Endothelial cell of umbilical vein (primary cell): ENCODE results near the gene DYNLT5. TPM values are rescaled to one million over a fixed set of nuclear protein-coding genes. Genes with fewer than 3 reads are reported as not detected.

Experiments used
- BruUV-seq: library from RNA; stranded (reverse); fragments of 400-500 nt; replicated peaks from 2 replicates; lab custom pipeline; 2021; lab: Mats Ljungman, UMichigan
- CTCF ChIA-PET: fragments of 300-600, 350-600 bp; sonication (Branson Sonifier 250); formaldehyde crosslinking; loops from one replicate; lab custom pipeline; 2021; ENCODE audit warnings: antibody characterized with exemption, inconsistent platforms; lab: Charles Lee
- POLR2A ChIA-PET: fragments of 300-600, 350-600 bp; sonication (Branson Sonifier 250); formaldehyde crosslinking; loops from one replicate; lab custom pipeline; 2021; ENCODE audit warnings: antibody characterized with exemption, inconsistent platforms; lab: Charles Lee
- DNase-seq: peaks from one replicate; pipeline ENCODE4 v3.0.0-alpha.2; 2011; ENCODE audit warnings: low read depth, low spot score
- FAIRE-seq: peaks from 2 replicates; lab custom pipeline; 2011; peaks lifted over from hg19 to GRCh38; lab: Jason Lieb, UNC
- H2AFZ ChIP-seq: 2 replicates; pipeline ENCODE4 v1.6.0; 2012; ENCODE audit warnings: low read depth, low read length, control low read depth, inconsistent platforms
- H3K27ac ChIP-seq: 2 replicates; pipeline ENCODE4 v1.5.1; 2011; ENCODE audit warnings: low read depth, mild to moderate bottlenecking, control low read depth, low read length, moderate library complexity; ENCODE audit not compliant: insufficient read depth
- H3K27me3 ChIP-seq, 2 experiments: 2 replicates each; pipeline versions ENCODE4 v1.6.0 to v1.6.1; 2011; ENCODE audit warnings: low read length in 2 of 2, mixed read lengths in 1 of 2; ENCODE audit not compliant: control insufficient read depth in 2 of 2, insufficient read depth in 2 of 2
- H3K36me3 ChIP-seq, 2 experiments: 2 replicates in 1 of 2; 3 replicates in 1 of 2; pipeline ENCODE4 v1.5.1; 2011; ENCODE audit warnings: low read length in 2 of 2, mild to moderate bottlenecking in 1 of 2, moderate library complexity in 1 of 2; ENCODE audit not compliant: control insufficient read depth in 2 of 2, insufficient read depth in 2 of 2; ENCODE audit errors: extremely low read depth in 1 of 2
- H3K4me1 ChIP-seq: 3 replicates; pipeline ENCODE4 v1.5.1; 2011; ENCODE audit warnings: mild to moderate bottlenecking, low read length; ENCODE audit not compliant: control insufficient read depth, insufficient read depth; ENCODE audit errors: extremely low read depth
- H3K4me2 ChIP-seq: 2 replicates; pipeline ENCODE4 v1.6.1; 2011; ENCODE audit warnings: low read length, control low read depth, mixed read lengths; ENCODE audit not compliant: insufficient read depth
- H3K4me3 ChIP-seq, 3 experiments: fragments of 200-600 bp in 1 of 3; sonication (generic), shearing (Covaris generic) in 1 of 3; replicated peaks in 1 of 3; 2 replicates each; pipeline ENCODE4 v1.5.1; 2011 to 2016; ENCODE audit warnings: control low read depth in 3 of 3, low read length in 3 of 3, mild to moderate bottlenecking in 2 of 3, inconsistent platforms in 1 of 3, low read depth in 1 of 3, moderate library complexity in 1 of 3; ENCODE audit not compliant: insufficient read depth in 1 of 3
- H3K79me2 ChIP-seq: 2 replicates; pipeline ENCODE4 v1.6.0; 2012; ENCODE audit warnings: low read length, inconsistent platforms; ENCODE audit not compliant: control insufficient read depth, insufficient read depth
- H3K9ac ChIP-seq: replicated peaks from 2 replicates; pipeline ENCODE3; 2011; ENCODE audit warnings: low read length, control low read depth; ENCODE audit not compliant: insufficient read depth; ENCODE audit errors: extremely low read depth
- H3K9me1 ChIP-seq: replicated peaks from 3 replicates; pipeline ENCODE4 v1.6.0; 2011; ENCODE audit warnings: mild to moderate bottlenecking, low read length; ENCODE audit not compliant: control insufficient read depth, insufficient read depth; ENCODE audit errors: extremely low read depth
- H3K9me3 ChIP-seq: replicated peaks from 2 replicates; pipeline ENCODE4 v1.5.1; 2012; ENCODE audit warnings: low read length, inconsistent platforms; ENCODE audit not compliant: control insufficient read depth, insufficient read depth
- H4K20me1 ChIP-seq: replicated peaks from 2 replicates; pipeline ENCODE3; 2011; ENCODE audit warnings: mild to moderate bottlenecking, low read length; ENCODE audit not compliant: control insufficient read depth, insufficient read depth; ENCODE audit errors: extremely low read depth
- EZH2 ChIP-seq: IDR thresholded peaks from 2 replicates; pipeline ENCODE4 v1.6.1; 2012; ENCODE audit warnings: borderline replicate concordance, low read depth, mild to moderate bottlenecking, moderate library complexity, low read length, inconsistent platforms; ENCODE audit not compliant: severe bottlenecking
- FOS ChIP-seq: IDR thresholded peaks from 2 replicates; pipeline ENCODE4 v1.6.1; 2011; ENCODE audit warnings: mild to moderate bottlenecking, low read length, moderate library complexity, borderline replicate concordance; ENCODE audit not compliant: insufficient read depth
- GATA2 ChIP-seq: IDR thresholded peaks from 2 replicates; pipeline ENCODE4 v1.7.0; 2011; ENCODE audit warnings: low read depth, mild to moderate bottlenecking, moderate library complexity, mixed read lengths, low read length; ENCODE audit not compliant: insufficient read length, insufficient read depth
- JUN ChIP-seq: IDR thresholded peaks from 2 replicates; pipeline ENCODE4 v1.6.1; 2011; ENCODE audit warnings: borderline replicate concordance, low read depth; ENCODE audit not compliant: insufficient read length, insufficient read depth
- MYC ChIP-seq: IDR thresholded peaks from one replicate; pipeline ENCODE4 v1.6.1; 2011; ENCODE audit warnings: mild to moderate bottlenecking, low read depth, low read length
- POLR2A ChIP-seq: IDR thresholded peaks from 2 replicates; pipeline ENCODE4 v1.6.1; 2012; ENCODE audit warnings: low read depth, mild to moderate bottlenecking, control low read depth, low read length
- POLR2AphosphoS5 ChIP-seq: IDR thresholded peaks from 2 replicates; pipeline ENCODE4 v1.6.1; 2012; ENCODE audit warnings: low read depth, mild to moderate bottlenecking, control low read depth, low read length, moderate library complexity; ENCODE audit not compliant: insufficient read depth
- dilution Hi-C: fragments of 300-500 bp; cut with MboI; formaldehyde crosslinking; loops from one replicate; pipeline ENCODE4 v1.15.0; 2019; ENCODE audit warnings: low sequenced_read_pairs; ENCODE audit not compliant: extremely low pct_ligation_motif_present
- intact Hi-C: fragments of 100-400 bp; cut with micrococcal nuclease; formaldehyde crosslinking; loops from one replicate; pipeline ENCODE4 v1.10.0; 2022
- polyA plus RNA-seq, 4 experiments: library from polyadenylated mRNA; depleted of rRNA in 3 of 4; stranded (reverse) in 3 of 4; unstranded in 1 of 4; fragments of >200 nt; gene quantifications; 2 replicates each; pipeline versions ENCODE4 v1.2.1 to v1.2.3, GENCODE V29; 2011 to 2012; ENCODE audit warnings: missing spikeins in 1 of 4
- total RNA-seq: library from RNA; stranded (reverse); gene quantifications from 2 replicates; pipeline ENCODE4 v1.2.3, GENCODE V29; 2021
- TF ChIP-seq, protein P1 (sequence below), 2 donors: IDR thresholded peaks; 1 replicate in 1 of 2; 2 replicates in 1 of 2; pipeline ENCODE4 v1.5.1; 2011; ENCODE audit warnings: low read length in 2 of 2, mild to moderate bottlenecking in 2 of 2, moderate library complexity in 2 of 2, control low read depth in 1 of 2, inconsistent platforms in 1 of 2, low read depth in 1 of 2; ENCODE audit not compliant: insufficient read depth in 1 of 2; ENCODE audit errors: extremely low read depth in 1 of 2
- TF ChIP-seq, protein P2 (sequence below): IDR thresholded peaks from 2 replicates; pipeline ENCODE4 v1.6.1; 2011; ENCODE audit not compliant: insufficient read depth, insufficient read length

DYNLT5 gene
- total and polyA plus RNA-seq, 2 donors (not counting 3 experiments of a cell fraction or from before 2014, with no cell fraction given) = 4.0 to 4.5 TPM

DNA sequence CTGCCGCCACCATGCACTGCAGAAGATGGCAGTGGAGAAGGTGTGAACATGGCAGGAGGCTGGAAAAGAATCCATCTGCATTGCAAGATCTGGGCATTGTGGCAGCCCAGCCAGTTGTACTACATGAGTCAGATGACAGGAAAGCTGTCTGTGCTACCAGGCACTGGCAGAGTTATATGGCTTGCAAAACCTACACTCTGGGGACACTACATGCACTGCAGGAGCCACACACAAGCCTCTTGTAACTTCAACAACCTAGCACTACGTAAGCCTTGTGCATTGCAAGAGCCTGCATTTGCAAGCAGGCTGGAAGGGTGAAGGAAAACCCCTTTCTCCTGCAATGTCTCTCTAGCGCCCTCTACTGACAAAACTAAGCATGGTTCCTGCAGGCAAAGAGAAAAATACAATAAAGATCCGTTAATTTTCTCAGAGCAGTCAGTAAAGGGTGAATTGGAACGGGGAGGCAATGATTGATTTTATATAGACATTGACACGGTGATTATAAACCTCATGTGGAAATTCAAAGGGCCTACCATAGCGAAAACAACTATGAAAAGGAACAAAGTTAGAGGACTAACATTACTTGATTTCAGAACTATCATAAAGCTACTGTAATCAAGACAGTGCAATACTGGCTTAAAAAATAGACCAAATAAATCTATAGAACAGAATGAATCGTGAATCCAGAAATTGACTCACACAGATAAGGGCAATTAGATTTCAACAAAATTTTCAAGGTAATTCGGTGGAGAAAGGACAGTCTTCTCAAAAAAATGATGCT is 26.2 kb upstream of the DYNLT5 start:
- ChIA-PET POLR2A (no interaction called here), CTCF (interaction anchor here (0.6 to 5.7 kb wide), 52 partner anchors 8 to 474 kb away, joined by 3 to 80 read pairs (median 4); partner anchors contain the start of genes DYNLT5 and SGIP1)
- no peaks in the 10 kb centered on the region for H3K9me3 ChIP-seq
- H3K4me1 ChIP-seq = peaks cover 31% of the 10 kb centered on the region
- H3K27me3 ChIP-seq = no peaks in the 10 kb centered on the region
- FAIRE-seq (peak; percentile 80), DNase-seq (peak; percentile 82)
- intact Hi-C loops = loop anchor here (1.0 to 5.0 kb wide), 7 partner anchors 104 to 769 kb away; no protein-coding TSS in a partner anchor
- TF ChIP-seq, protein P1, sequence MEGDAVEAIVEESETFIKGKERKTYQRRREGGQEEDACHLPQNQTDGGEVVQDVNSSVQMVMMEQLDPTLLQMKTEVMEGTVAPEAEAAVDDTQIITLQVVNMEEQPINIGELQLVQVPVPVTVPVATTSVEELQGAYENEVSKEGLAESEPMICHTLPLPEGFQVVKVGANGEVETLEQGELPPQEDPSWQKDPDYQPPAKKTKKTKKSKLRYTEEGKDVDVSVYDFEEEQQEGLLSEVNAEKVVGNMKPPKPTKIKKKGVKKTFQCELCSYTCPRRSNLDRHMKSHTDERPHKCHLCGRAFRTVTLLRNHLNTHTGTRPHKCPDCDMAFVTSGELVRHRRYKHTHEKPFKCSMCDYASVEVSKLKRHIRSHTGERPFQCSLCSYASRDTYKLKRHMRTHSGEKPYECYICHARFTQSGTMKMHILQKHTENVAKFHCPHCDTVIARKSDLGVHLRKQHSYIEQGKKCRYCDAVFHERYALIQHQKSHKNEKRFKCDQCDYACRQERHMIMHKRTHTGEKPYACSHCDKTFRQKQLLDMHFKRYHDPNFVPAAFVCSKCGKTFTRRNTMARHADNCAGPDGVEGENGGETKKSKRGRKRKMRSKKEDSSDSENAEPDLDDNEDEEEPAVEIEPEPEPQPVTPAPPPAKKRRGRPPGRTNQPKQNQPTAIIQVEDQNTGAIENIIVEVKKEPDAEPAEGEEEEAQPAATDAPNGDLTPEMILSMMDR (IDR thresholded peaks at IDR 0.05; ENCODE audit: extremely low read depth in 1 of 2, insufficient read depth in 1 of 2, low read depth in 1 of 2, low read length in 2 of 2) = peak; percentile 83 to 84
- TF ChIP-seq EZH2 = no peak
- peak overlapping the region; percentile 5 for H2AFZ ChIP-seq
- no peak overlapping the region for H3K27ac ChIP-seq
- H3K4me3 ChIP-seq = no peak overlapping the region
- BruUV-seq = no TSS peak
- H3K4me2 ChIP-seq = no peak overlapping the region
- H3K36me3 ChIP-seq = no peaks in the 10 kb centered on the region
- dilution Hi-C loops = no loop called here
- H3K79me2 ChIP-seq = no peaks in the 10 kb centered on the region
- no peak overlapping the region for H3K9ac ChIP-seq
- no peaks in the 10 kb centered on the region for H4K20me1 ChIP-seq
- no peaks in the 10 kb centered on the region for H3K9me1 ChIP-seq

DNA sequence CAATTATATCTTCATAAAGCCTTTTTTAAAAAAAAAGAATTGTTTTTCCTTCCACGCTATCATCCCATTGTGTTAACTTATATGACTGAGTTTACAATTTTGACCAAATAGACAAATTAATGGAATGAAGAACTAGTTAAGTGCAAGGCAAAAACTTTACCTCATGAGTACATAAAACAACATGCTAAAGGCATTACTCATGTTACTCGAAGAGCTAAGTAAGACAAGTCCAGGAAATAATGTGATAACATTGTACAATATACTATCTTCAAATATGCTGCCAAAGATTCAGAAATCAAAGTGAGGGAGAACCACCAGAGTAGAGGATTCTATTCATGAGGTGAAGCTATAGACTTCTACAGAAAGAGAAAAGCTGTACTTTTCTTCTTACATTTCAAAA is 24.2 kb upstream of the DYNLT5 start:
- Histone ChIP-seq H3K9me3 (no peaks in the 10 kb centered on the region), H3K4me2 (no peak overlapping the region), H3K4me3 (no peak overlapping the region), H3K36me3 (no peaks in the 10 kb centered on the region), H3K4me1 (peaks cover 42% of the 10 kb centered on the region), H4K20me1 (no peaks in the 10 kb centered on the region), H3K9me1 (no peaks in the 10 kb centered on the region), H3K9ac (no peak overlapping the region), H3K79me2 (no peaks in the 10 kb centered on the region), H3K27ac (peak overlapping the region; percentile 83), H3K27me3 (no peaks in the 10 kb centered on the region), H2AFZ (no peak overlapping the region)
- FAIRE-seq (no peak), DNase-seq (peak; percentile 43)
- ChIA-PET CTCF (interaction anchor here (0.6 to 5.7 kb wide), 4 partner anchors 102 to 281 kb away, joined by 4 to 80 read pairs (median 22); no protein-coding TSS in a partner anchor), POLR2A (no interaction called here)
- intact Hi-C loops = loop anchor here (2.0 to 5.0 kb wide), 5 partner anchors 106 to 1307 kb away; partner anchors contain the start of genes LEPR and LEPROT
- BruUV-seq = no TSS peak
- TF ChIP-seq POLR2AphosphoS5 (no peak), POLR2A (no peak), GATA2 (no peak), JUN (peak; percentile 8), MYC (no peak), EZH2 (no peak), FOS (peak; percentile 41)
- TF ChIP-seq, protein P2, sequence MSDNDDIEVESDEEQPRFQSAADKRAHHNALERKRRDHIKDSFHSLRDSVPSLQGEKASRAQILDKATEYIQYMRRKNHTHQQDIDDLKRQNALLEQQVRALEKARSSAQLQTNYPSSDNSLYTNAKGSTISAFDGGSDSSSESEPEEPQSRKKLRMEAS = no peak
- TF ChIP-seq, protein P1 (IDR thresholded peaks at IDR 0.05; ENCODE audit: extremely low read depth in 1 of 2, insufficient read depth in 1 of 2, low read depth in 1 of 2, low read length in 2 of 2) = no peak
- dilution Hi-C loops = no loop called here
